GM15510 (cell line): ENCODE results near the gene UNC80.
A peak's percentile ranks its signal among the peaks of the same experiment; 100 is the strongest.

Experiments
- POLR2A ChIP-seq: IDR thresholded peaks from 3 replicates; pipeline ENCODE4 v1.6.1; 2011; ENCODE audit warnings: borderline replicate concordance; ENCODE audit not compliant: insufficient read length; ENCODE audit errors: extremely low read depth

UNC80 gene

DNA sequence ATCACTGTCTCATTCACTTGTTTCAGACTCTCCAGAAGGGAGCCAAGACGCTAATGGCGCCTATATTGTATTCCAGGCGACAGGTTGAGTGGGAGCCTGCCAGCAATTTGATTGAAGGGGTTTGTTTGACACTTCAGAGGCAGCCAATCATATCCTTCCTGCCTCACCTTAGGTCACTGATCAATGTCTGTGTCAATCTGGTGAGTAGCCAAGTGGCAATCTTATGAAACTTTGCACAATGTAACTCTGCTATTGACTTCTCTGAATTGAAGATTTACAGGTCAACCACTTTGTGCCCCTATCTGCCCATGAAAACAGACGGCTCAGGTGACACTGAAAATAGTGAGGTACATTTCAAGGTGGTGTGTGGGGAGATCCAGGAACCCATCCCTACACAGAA is 198.1 kb downstream of the UNC80 start:
- no peak for TF ChIP-seq POLR2A

DNA sequence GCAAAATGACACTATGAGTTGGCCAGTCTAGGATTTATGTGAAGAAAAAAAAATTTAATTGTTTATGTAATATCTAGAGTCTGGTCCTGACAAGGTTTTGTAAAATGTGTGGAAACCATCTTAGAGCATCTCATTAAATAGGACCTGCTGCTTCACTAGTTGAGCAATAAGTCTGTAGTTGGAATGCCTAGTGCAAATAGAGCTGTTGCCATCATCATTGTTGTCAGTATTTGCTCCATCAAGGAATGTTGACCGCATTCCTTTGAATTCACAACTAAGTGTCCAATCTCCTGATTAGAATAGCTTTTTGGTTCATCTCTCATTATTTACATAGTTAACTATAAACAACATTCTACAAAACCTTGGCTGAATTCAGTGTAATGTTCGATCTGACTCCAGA is 198.6 kb downstream of the UNC80 start:
- no peak for TF ChIP-seq POLR2A

DNA sequence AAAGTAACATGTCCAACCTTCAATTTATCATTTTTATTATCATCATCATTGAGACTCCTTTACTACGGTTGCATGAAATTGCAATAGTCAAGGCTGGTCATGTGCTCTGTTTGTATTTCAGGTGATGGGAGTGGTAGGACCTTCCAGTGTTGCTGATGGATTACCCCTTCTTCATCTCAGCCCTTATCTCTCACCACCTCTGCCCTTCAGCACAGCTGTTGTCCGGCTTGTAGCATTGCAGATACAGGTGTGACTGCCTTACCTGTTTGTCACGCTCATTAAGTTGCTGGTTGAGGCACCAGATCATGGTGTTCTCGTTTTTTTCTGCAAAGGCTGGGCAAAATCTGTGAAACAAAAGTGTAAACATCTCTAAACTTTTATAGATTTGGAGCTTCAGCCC is 199.1 kb downstream of the UNC80 start:
- TF ChIP-seq POLR2A: no peak

DNA sequence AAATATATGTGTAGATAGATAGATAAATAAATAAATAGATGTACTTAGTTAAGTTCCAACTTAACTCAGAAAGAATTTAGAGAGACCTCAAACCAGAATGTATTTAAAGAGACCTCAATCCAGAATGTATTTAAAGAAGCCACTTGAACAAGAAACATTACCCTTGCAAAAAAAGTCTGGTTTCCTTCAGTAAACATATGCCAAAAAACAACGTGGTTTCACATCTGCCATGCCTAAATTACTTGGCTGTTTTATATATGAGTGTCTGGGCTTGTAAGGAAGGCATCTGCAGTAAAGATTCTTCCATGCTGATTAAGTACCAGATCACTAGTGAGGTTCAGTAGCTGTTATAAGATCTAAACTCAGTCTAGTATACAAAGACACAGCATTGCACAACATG is 201.7 kb downstream of the UNC80 start:
- TF ChIP-seq POLR2A: no peak

DNA sequence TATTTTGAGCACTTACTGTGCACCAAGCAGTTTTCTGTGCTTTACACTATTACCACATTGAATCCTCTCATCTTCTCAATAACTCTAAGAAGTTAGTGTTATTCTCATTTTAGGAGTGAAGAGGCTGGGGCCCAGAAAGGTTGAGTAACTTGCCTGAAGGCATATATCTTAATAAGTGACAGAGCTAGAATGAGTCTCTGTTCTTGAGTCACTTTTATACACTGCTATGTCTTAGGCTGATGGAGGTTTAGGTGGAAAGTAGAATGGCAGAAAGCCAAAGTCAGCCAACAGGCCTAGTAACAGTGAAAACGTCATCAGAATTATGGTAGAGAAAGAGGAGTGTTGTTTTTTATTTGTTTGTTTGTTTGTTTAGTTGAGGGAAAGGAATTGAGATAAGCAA is 202.9 kb downstream of the UNC80 start:
- no peak for TF ChIP-seq POLR2A

DNA sequence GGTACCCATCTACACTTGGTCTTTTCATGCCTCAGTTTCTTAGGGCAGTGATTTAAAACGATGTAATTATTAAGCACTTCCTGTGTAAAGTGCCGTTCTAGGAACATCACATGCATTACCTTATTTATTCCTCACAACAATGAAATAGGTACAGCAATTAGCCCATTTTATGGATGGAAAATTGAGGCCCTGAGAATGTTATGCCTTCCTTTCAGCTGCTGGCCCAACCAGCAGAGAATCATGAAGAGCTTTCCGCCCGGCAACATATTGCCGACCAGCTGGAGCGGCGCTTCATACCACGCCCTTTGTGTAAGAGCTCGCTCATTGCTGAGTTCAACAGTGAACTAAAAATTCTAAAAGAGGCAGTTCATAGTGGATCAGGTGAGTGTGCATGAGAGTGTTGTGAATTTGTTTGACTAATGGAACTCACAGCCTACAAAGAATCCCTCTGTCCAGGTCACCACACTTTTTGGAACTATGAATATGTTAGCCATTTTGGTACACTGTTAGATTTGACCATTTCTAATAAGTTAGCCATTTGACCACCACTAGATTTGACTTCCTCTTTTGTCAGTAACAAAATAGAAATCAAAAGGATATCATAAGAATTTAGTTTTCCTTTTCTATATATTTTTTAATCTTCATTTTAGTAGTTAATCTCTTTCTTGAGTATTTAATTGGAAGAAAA is 205.2 kb downstream of the UNC80 start:
- no peak for TF ChIP-seq POLR2A

DNA sequence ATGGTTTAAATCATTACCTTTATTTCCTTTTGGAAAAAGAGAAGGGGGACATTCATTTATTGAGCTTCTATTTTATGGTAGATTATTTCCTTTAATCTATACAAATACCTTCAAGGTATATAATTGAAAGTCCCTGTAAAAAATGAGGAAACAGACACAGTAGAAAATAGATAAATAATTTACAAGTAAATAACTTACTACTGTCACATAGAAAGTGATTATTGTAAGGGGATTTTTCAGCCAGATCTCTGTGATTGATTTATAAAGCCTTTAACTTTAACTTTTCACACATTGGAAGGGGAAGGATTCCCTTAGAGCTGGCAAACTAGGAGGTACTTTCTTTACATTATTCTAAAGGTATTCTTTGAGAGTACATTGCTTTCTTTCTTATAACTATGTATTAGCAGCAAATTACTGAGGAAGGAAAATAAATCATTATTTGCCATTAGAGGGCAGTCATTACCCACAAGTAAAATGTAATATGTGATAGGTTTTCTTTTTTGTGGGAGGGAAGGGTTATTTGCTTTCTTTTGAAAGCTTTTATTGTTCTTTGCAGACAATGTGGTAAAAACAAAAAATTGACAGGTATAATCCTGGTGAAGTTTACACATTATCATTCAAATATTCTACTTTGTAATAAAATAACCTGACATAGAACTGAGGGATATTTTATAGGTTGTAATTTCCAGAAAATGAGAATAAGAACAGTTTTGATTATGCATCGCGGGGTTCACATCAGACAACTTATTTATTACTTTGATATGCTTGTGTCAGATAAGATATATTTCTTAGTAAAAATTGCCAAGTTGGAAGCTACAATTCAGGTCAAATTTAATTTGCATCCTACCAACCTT is 206.0 kb downstream of the UNC80 start:
- TF ChIP-seq POLR2A: no peak

DNA sequence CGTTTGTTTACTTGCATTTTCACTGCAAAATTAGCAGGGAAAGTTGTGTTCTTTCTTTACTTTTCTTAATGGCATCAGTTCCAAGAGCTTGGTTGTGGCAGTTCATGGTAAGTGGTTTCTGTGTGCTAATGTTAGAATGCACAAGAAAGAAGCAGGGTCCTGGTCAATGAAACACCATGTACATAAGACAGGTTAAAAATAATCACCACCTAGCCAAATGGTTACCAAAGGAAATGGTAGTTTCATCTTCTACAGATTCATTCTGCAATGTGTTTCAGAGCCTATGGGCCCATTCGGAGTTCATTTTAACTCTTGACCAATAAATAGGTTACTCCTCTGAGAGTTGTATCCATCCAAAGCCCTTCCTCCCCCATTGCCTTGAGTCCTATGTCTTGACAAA is 212.7 kb downstream of the UNC80 start:
- no peak for TF ChIP-seq POLR2A

DNA sequence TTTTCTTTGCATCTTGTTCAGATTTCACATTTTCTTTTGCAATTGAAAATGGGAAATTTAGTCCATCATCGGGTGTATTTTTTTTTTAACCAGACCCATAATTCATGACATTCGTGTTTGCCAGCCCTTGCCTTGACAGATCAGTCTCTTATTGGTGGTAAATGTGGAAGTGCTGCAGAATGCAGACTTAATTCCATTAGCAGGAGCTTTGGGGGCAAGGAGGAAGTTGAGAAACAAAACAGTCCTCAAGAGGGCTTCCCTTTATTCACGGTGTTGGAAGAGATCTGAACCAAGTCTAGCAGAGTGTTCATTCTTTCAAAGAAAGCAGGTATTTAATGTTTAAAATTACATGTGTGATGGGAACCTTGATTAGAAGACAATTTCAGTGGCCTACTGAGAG is 214.2 kb downstream of the UNC80 start:
- no peak for TF ChIP-seq POLR2A

DNA sequence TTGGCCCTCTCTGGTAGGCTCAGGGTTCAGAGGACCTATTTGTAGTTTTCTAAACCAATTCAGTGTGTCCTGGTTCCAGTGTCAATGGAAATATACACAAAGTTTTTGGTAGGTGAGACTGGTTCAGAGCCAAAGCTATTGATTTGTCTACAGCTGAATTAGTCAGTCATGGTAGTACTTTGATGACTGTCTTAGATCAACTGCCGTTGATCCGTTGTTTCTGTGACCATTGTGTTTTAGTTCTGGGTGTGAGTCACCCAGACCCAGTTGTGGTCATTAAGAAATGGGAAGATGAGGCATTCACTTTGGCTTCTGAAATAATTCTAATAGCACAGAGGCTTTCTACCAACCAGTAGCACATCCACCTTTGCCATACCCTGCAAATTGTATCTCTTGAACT is 214.8 kb downstream of the UNC80 start:
- TF ChIP-seq POLR2A: no peak

DNA sequence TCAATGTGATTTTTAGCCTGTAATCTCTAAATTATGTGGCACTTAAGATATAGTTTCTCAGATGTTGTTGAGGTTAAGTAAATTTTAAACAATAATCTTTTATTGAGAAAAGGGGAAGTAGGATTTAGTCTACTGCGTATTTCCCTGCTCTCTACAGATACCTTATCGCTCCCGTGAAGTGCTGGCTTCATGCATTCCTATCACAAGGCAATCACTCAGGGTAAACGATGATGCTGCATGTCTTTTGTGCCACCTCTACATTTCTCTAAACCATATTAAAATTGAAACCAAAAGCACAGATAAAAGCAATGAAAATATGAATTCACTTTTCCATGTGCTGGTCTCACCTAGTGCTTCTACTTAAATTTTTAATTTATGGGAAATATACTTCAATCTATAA is 216.4 kb downstream of the UNC80 start:
- TF ChIP-seq POLR2A: no peak

DNA sequence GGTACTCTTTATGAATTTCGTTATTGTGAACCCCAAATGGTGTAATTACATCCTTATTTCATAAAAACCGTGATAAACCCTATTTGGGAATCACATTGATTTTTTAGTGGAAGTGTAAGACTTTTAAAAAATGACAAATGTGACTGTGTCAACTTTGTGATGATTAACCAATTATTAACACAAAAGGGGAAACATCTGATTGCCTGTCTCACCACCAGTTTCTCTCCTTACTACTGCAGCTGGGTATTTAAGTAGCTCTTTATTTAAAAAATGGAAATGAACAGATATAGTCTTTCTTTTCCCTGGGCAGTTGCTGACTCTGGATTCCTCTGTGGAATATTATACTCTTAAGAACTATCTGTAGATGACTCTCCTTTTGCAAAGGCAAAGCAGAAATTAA is 219.2 kb downstream of the UNC80 start:
- TF ChIP-seq POLR2A: no peak

DNA sequence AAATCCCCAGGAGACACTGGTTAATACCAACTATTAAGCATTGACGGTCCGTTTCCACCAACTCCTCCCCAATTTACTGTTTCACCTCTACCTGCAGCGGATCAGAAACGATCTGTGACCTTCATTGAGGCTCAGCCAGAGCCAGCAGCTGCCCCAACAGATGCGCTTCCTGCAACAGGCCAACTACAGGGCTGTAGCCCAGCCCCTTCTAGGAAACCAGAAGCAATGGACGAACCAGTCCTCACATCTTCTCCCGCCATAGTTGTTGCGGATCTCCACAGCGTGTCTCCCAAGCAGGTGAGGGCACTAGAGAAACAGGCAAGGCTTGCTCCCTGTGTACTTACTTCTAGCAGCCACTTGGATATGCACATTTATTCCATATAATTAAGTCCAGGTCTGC is 222.3 kb downstream of the UNC80 start:
- no peak for TF ChIP-seq POLR2A

DNA sequence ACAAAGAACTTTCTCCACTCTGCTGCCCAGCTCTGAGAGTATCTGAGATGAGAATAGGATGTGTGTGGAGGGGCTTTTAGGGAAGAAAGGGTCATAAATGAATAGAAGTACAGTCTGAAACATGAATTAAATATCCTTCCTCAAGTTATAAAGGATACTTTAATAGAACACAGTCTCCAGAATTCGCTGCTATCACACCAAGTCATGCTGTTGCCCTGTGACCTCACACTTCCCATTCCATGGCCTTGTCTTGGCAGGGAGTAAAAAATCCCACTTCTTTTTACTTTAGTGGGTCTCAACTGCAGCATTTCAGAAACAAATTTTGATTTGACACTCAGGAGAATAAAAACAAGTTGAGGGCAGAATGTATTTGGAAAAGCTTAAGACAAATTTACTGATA is 227.0 kb downstream of the UNC80 start:
- TF ChIP-seq POLR2A: no peak

DNA sequence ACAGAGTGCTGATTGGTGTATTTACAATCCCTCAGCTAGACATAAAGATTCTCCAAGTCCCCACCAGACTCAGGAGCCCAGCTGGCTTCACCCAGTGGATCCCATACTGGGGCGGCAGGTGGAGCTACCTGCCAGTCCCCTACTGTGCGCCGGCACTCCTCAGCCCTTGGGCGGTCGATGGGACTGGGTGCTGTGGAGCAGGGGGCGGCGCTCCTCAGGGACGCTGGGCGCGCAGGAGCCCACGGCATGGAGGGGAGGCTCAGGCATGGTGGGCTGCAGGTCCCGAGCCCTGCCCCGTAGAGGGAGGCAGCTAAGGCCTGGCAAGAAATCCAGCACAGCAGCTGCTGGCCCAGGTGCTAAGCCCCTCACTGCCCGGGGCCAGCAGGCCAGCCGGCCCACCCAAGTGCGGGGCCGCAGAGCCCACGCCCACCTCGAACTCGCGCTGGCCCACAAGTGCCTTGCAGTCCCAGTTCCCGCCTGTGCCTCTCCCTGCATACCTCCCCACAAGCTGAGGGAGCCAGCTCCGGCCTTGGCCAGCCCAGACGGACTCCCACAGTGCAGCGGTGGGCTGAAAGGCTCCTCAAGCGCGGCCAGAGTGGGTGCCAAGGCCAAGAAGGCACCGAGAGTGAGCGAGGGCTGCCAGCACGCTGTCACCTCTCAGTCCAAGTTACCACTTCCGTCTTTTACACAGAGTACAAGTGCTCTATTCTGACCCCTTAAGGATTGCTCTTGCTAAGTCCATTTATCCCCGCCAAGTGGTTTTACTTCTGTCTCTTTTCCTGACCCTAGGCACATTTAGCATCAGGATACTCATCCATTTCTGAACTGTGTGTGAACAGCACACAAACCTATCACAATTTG is 229.1 kb downstream of the UNC80 start:
- TF ChIP-seq POLR2A: no peak

DNA sequence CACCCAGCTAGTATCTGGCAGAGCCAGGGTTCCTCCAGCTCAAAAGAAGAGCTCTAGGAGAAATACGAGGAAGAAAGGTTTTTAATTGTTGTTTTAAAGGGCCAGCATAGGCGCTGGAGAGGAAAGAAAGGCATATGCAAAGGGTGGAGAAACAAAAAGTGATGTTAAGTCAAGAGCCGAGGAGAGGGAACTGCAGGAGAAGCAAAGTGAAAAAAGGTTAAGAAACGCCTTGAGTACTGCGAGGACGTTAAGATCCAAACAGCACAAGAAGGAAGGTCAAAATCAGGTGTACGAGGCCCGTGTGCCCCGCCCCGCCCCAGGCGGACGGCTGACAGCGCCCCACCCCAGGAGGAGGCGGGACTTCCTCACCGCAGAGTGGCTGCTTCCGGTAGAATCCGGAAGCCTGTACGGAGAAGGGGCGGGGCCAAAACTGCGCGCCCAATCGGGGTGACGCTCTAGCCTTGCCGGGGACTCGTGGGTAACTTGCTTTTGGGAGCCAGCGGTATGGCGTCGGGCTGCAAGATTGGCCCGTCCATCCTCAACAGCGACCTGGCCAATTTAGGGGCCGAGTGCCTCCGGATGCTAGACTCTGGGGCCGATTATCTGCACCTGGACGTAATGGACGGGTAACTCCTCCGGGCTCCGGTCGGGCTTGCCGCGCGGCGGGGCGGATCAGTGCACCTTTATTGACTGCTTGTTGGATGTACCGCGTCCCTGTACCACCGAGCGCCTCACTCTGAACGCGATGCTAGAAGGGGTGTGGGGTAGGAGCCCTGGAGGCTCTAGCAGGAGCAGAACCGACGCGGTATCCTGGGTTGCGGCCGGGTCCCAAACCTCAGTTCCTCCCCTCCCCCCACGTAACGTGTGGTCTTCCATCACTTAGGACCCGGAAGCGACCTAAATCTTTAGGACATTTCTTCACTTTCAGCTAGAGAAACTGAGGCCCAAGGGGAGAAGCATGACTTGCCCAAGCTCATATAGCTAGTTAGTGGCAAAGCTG is 230.8 kb downstream of the UNC80 start, which contains the start of gene RPE:
RPE (plus strand) TSS at position 481 of the 1,000 bp plus-strand sequence; CDS start at position 505, 24 bp downstream.
- peak; percentile 69 for TF ChIP-seq POLR2A
